Duodenal mucosa (tissue), 2 donors: ENCODE data around the gene APEH.

ENCODE experiments used
- H3K27ac ChIP-seq: one replicate; pipeline ENCODE4 v1.7.0; 2013; ENCODE audit warnings: low read depth, low read length
- H3K27me3 ChIP-seq, 2 donors: one replicate each; pipeline ENCODE4 v1.7.0; 2013; ENCODE audit warnings: low read length in 2 of 2, control low read depth in 1 of 2; ENCODE audit not compliant: insufficient read depth in 2 of 2, control insufficient read depth in 1 of 2
- H3K36me3 ChIP-seq, 2 donors: one replicate each; pipeline ENCODE4 v1.7.0; 2013; ENCODE audit warnings: low read length in 2 of 2, control low read depth in 1 of 2; ENCODE audit not compliant: insufficient read depth in 2 of 2, control insufficient read depth in 1 of 2
- H3K4me1 ChIP-seq, 2 donors: one replicate each; pipeline ENCODE4 v1.7.0; 2013; ENCODE audit warnings: low read length in 2 of 2, control low read depth in 1 of 2; ENCODE audit not compliant: insufficient read depth in 2 of 2, control insufficient read depth in 1 of 2
- H3K4me3 ChIP-seq, 2 donors: one replicate each; pipeline ENCODE4 v1.7.0; 2013; ENCODE audit warnings: low read length in 2 of 2, low read depth in 1 of 2
- H3K9ac ChIP-seq, 2 donors: one replicate each; pipeline ENCODE4 v1.7.0; 2013; ENCODE audit warnings: low read length in 2 of 2, low read depth in 1 of 2
- H3K9me3 ChIP-seq, 2 donors: one replicate each; pipeline ENCODE4 v1.7.0; 2013; ENCODE audit warnings: low read length in 2 of 2, control low read depth in 1 of 2; ENCODE audit not compliant: control insufficient read depth in 1 of 2

The APEH gene

GRCh38 chr3:49723628-49724551 is 49.7 kb downstream of the APEH start, which contains the start of gene GMPPB:
Gene GMPPB, minus strand, starts transcription at chr3:49723951. Its CDS starts 225 bp downstream, at chr3:49723726.
- Histone ChIP-seq H3K36me3 (peaks cover 33 to 53% of the 10 kb centered on the region in 2 donors), H3K27me3 (no peaks in the 10 kb centered on the region), H3K9ac (peak within 1 kb of the TSS; percentile 97 to 99), H3K27ac (peak within 1 kb of the TSS; percentile 100), H3K4me1 (peaks cover 69 to 78% of the 10 kb centered on the region in 2 donors), H3K4me3 (peak within 1 kb of the TSS; percentile 91 to 99), H3K9me3 (no peaks in the 10 kb centered on the region)

- H3K9me3 ChIP-seq = no peaks in the 10 kb centered on the region
- no peaks in the 10 kb centered on the region for H3K27me3 ChIP-seq
- peak overlapping the region; percentile 85 to 90 for H3K9ac ChIP-seq
- peaks cover 33 to 53% of the 10 kb centered on the region in 2 donors for H3K36me3 ChIP-seq
- H3K27ac ChIP-seq = peak overlapping the region; percentile 100
- peak overlapping the region; percentile 71 to 77 for H3K4me3 ChIP-seq
- H3K4me1 ChIP-seq = peaks cover 65 to 72% of the 10 kb centered on the region in 2 donors
Observed at GRCh38 chr3:49724586-49724985, 50.4 kb downstream of the APEH start.

GRCh38 chr3:49725906-49726681 is 51.9 kb downstream of the APEH start:
- peaks cover 59 to 61% of the 10 kb centered on the region in 2 donors for H3K4me1 ChIP-seq
- peak overlapping the region; percentile 33 for H3K27ac ChIP-seq

GRCh38 chr3:49727154-49727923 is 53.2 kb downstream of the APEH start:
- Histone ChIP-seq H3K27ac (no peak overlapping the region), H3K4me1 (peaks cover 48 to 49% of the 10 kb centered on the region in 2 donors), H3K9ac (no peak overlapping the region), H3K36me3 (peaks cover 22 to 49% of the 10 kb centered on the region in 2 donors), H3K27me3 (no peaks in the 10 kb centered on the region), H3K4me3 (no peak overlapping the region), H3K9me3 (no peaks in the 10 kb centered on the region)

More at GRCh38 chr3:49725906-49726681, 51.9 kb downstream of the APEH start:
- Histone ChIP-seq H3K4me3 (no peak overlapping the region), H3K9ac (peak overlapping the region in 1 of 2 donors; percentile 21), H3K9me3 (no peaks in the 10 kb centered on the region), H3K36me3 (peaks cover 28 to 51% of the 10 kb centered on the region in 2 donors), H3K27me3 (no peaks in the 10 kb centered on the region)

GRCh38 chr3:49727924-49728361 is 53.8 kb downstream of the APEH start:
- no peaks in the 10 kb centered on the region for H3K27me3 ChIP-seq
- H3K9ac ChIP-seq = no peak overlapping the region
- H3K4me1 ChIP-seq = peaks cover 42 to 43% of the 10 kb centered on the region in 2 donors
- peaks cover 26 to 50% of the 10 kb centered on the region in 2 donors for H3K36me3 ChIP-seq
- no peaks in the 10 kb centered on the region for H3K9me3 ChIP-seq
- H3K4me3 ChIP-seq = no peak overlapping the region
- H3K27ac ChIP-seq = no peak overlapping the region

GRCh38 chr3:49729966-49730609 is 55.9 kb downstream of the APEH start:
- H3K4me3 ChIP-seq = no peak overlapping the region
- no peaks in the 10 kb centered on the region for H3K27me3 ChIP-seq
- peaks cover 27 to 61% of the 10 kb centered on the region in 2 donors for H3K36me3 ChIP-seq
- H3K9me3 ChIP-seq = no peaks in the 10 kb centered on the region
- no peak overlapping the region for H3K9ac ChIP-seq
- H3K27ac ChIP-seq = no peak overlapping the region
- peaks cover 30% of the 10 kb centered on the region in 2 donors for H3K4me1 ChIP-seq

GRCh38 chr3:49732597-49732996 is 58.4 kb downstream of the APEH start:
- H3K4me1 ChIP-seq = peaks cover 6% of the 10 kb centered on the region in 2 donors
- no peaks in the 10 kb centered on the region for H3K9me3 ChIP-seq
- H3K27ac ChIP-seq = no peak overlapping the region
- no peak overlapping the region for H3K4me3 ChIP-seq
- no peaks in the 10 kb centered on the region for H3K27me3 ChIP-seq
- H3K36me3 ChIP-seq = peaks cover 27 to 63% of the 10 kb centered on the region in 2 donors
- H3K9ac ChIP-seq = no peak overlapping the region

GRCh38 chr3:49733551-49733950 is 59.4 kb downstream of the APEH start:
- H3K9ac ChIP-seq = no peak overlapping the region
- H3K4me3 ChIP-seq = no peak overlapping the region
- H3K4me1 ChIP-seq = no peaks in the 10 kb centered on the region
- H3K27ac ChIP-seq = no peak overlapping the region
- H3K27me3 ChIP-seq = no peaks in the 10 kb centered on the region
- no peaks in the 10 kb centered on the region for H3K9me3 ChIP-seq
- peaks cover 31 to 64% of the 10 kb centered on the region in 2 donors for H3K36me3 ChIP-seq
